Fibroblast of lung (primary cell): ENCODE data around the gene KERA. TPM values are rescaled to one million over a fixed set of nuclear protein-coding genes. Genes with fewer than 3 reads are reported as not detected.

Experiments used
- DNase-seq, 2 donors: peaks; one replicate each; pipeline versions ENCODE4 v3.0.0 to v3.0.0-alpha.2; 2010; ENCODE audit warnings: low read depth in 2 of 2
- H2AFZ ChIP-seq: 2 replicates; pipeline ENCODE4 v1.5.1; 2012; ENCODE audit warnings: low read length, control low read depth, inconsistent platforms
- H3K27ac ChIP-seq: 2 replicates; pipeline ENCODE4 v1.5.1; 2011; ENCODE audit warnings: low read length, control low read depth; ENCODE audit not compliant: insufficient read depth
- H3K27me3 ChIP-seq: 2 replicates; pipeline ENCODE4 v1.5.1; 2011; ENCODE audit warnings: mild to moderate bottlenecking, low read length; ENCODE audit not compliant: control insufficient read depth, insufficient read depth
- H3K36me3 ChIP-seq: 2 replicates; pipeline ENCODE4 v1.5.1; 2011; ENCODE audit warnings: low read length; ENCODE audit not compliant: control insufficient read depth, insufficient read depth
- H3K4me1 ChIP-seq: 2 replicates; pipeline ENCODE4 v1.5.1; 2011; ENCODE audit warnings: low read length; ENCODE audit not compliant: control insufficient read depth, insufficient read depth; ENCODE audit errors: extremely low read depth
- H3K4me2 ChIP-seq: 2 replicates; pipeline ENCODE4 v1.5.1; 2011; ENCODE audit warnings: low read length, control low read depth; ENCODE audit not compliant: insufficient read depth; ENCODE audit errors: extremely low read depth
- H3K4me3 ChIP-seq, 4 experiments: fragments of 200-600 bp in 1 of 4; sonication (generic) in 1 of 4; replicated peaks in 1 of 4; 2 replicates each; pipeline ENCODE4 v1.5.1; 2011 to 2016; ENCODE audit warnings: low read length in 4 of 4, low read depth in 3 of 4, mild to moderate bottlenecking in 3 of 4, control low read depth in 2 of 4, inconsistent platforms in 1 of 4, mixed read lengths in 1 of 4; ENCODE audit not compliant: insufficient read depth in 1 of 4; ENCODE audit errors: control extremely low read depth in 1 of 4
- H3K79me2 ChIP-seq: 2 replicates; pipeline ENCODE4 v1.5.1; 2012; ENCODE audit warnings: mild to moderate bottlenecking, low read length, inconsistent platforms; ENCODE audit not compliant: control insufficient read depth, insufficient read depth
- H3K9ac ChIP-seq: 2 replicates; pipeline ENCODE4 v1.5.1; 2011; ENCODE audit warnings: mild to moderate bottlenecking, low read length, control low read depth; ENCODE audit not compliant: insufficient read depth
- H3K9me3 ChIP-seq: 2 replicates; pipeline ENCODE4 v1.5.1; 2012; ENCODE audit warnings: low read depth, low read length; ENCODE audit not compliant: control insufficient read depth, insufficient read depth
- H4K20me1 ChIP-seq: 2 replicates; pipeline ENCODE4 v1.5.1; 2011; ENCODE audit warnings: low read length; ENCODE audit not compliant: control insufficient read depth, insufficient read depth; ENCODE audit errors: extremely low read depth
- CTCF ChIP-seq, 2 donors: IDR thresholded peaks in 1 of 2; conservative IDR thresholded peaks in 1 of 2; 1 replicate in 1 of 2; 2 replicates in 1 of 2; pipeline ENCODE4 v1.5.1; 2011 to 2012; ENCODE audit warnings: low read length in 2 of 2, control low read depth in 1 of 2, inconsistent platforms in 1 of 2, low read depth in 1 of 2, mild to moderate bottlenecking in 1 of 2
- EZH2 ChIP-seq: IDR thresholded peaks from 2 replicates; pipeline ENCODE4 v1.5.1; 2012; ENCODE audit warnings: low read length, control low read depth, mild to moderate bottlenecking; ENCODE audit errors: missing control alignments
- polyA plus RNA-seq, 2 donors: library from polyadenylated mRNA; depleted of rRNA in 1 of 2; stranded (reverse) in 1 of 2; unstranded in 1 of 2; fragments of >200 nt; gene quantifications; 2 replicates each; pipeline ENCODE4 v1.2.1, GENCODE V29; 2011 to 2012; ENCODE audit warnings: missing spikeins in 1 of 2
- total RNA-seq: library from RNA; depleted of rRNA; stranded (reverse); fragments of >200 nt; gene quantifications from 2 replicates; pipeline ENCODE4 v1.2.1, GENCODE V29; 2014

Gene KERA
- total and polyA plus RNA-seq, 2 donors (not counting 1 experiment from before 2014, with no cell fraction given): not detected

DNA sequence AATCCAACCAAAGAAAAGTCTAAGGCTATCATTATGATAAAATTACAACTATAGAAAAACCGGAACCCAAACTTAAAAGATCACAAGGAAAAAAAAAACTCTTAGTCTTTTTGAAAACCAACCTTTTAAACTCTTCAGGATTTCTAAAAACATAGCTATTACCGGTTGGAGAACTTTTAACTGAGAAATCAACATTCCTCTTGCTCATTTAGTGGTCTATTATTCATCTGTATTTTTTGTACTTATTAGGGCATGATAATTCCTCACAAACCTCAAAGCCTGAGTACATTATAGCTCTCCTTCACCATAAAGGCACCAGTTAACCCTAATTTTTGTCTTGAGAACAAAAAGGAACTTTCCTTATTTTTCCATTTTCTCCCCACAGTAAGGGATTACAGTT lies 43.1 kb upstream of the KERA start:
- Histone ChIP-seq H3K4me1 (peaks cover 3% of the 10 kb centered on the region), H3K4me3 (no peak overlapping the region), H3K27ac (no peak overlapping the region), H3K4me2 (no peak overlapping the region), H3K36me3 (no peaks in the 10 kb centered on the region), H3K9ac (no peak overlapping the region), H3K79me2 (no peaks in the 10 kb centered on the region), H3K9me3 (no peaks in the 10 kb centered on the region), H3K27me3 (no peaks in the 10 kb centered on the region), H4K20me1 (no peaks in the 10 kb centered on the region), H2AFZ (no peak overlapping the region)
- DNase-seq: peak in 1 of 2 donors; percentile 85
- TF ChIP-seq CTCF (conservative IDR thresholded peaks at IDR 0.05 in 1 of 2, IDR thresholded peaks at IDR 0.05 in 1 of 2; ENCODE audit: low read depth in 1 of 2, low read length in 2 of 2): no peak
- no peak for TF ChIP-seq EZH2

- TF ChIP-seq CTCF (conservative IDR thresholded peaks at IDR 0.05 in 1 of 2, IDR thresholded peaks at IDR 0.05 in 1 of 2; ENCODE audit: low read depth in 1 of 2, low read length in 2 of 2): no peak
- no peak for TF ChIP-seq EZH2
- H3K9me3 ChIP-seq: no peaks in the 10 kb centered on the region
- no peak overlapping the region for H3K27ac ChIP-seq
- H3K4me1 ChIP-seq: peaks cover 3% of the 10 kb centered on the region
- no peak for DNase-seq
- no peak overlapping the region for H3K4me3 ChIP-seq
- no peaks in the 10 kb centered on the region for H3K79me2 ChIP-seq
- H3K9ac ChIP-seq: no peak overlapping the region
- H3K36me3 ChIP-seq: no peaks in the 10 kb centered on the region
- no peak overlapping the region for H2AFZ ChIP-seq
- H3K27me3 ChIP-seq: no peaks in the 10 kb centered on the region
- no peak overlapping the region for H3K4me2 ChIP-seq
- no peaks in the 10 kb centered on the region for H4K20me1 ChIP-seq
Observed at GRCh38 chr12:91099836-91100235, 42.0 kb upstream of the KERA start.

GRCh38 chr12:91099341-91099740 lies 41.5 kb upstream of the KERA start:
- H3K36me3 ChIP-seq: no peaks in the 10 kb centered on the region
- H3K4me2 ChIP-seq: no peak overlapping the region
- no peak for TF ChIP-seq CTCF (conservative IDR thresholded peaks at IDR 0.05 in 1 of 2, IDR thresholded peaks at IDR 0.05 in 1 of 2; ENCODE audit: low read depth in 1 of 2, low read length in 2 of 2)
- TF ChIP-seq EZH2: no peak
- H3K27me3 ChIP-seq: no peaks in the 10 kb centered on the region
- H3K4me3 ChIP-seq: no peak overlapping the region
- no peaks in the 10 kb centered on the region for H3K9me3 ChIP-seq
- H2AFZ ChIP-seq: no peak overlapping the region
- H3K27ac ChIP-seq: no peak overlapping the region
- no peaks in the 10 kb centered on the region for H4K20me1 ChIP-seq
- no peaks in the 10 kb centered on the region for H3K79me2 ChIP-seq
- no peak for DNase-seq
- H3K4me1 ChIP-seq: peaks cover 4% of the 10 kb centered on the region
- H3K9ac ChIP-seq: no peak overlapping the region
